NCI-H1436 (cell line): ENCODE measurements around the gene TBX5.
"Not testable (repeated sequence)": the region's sequence is repeated elsewhere in the genome, so short reads cannot be mapped to it uniquely, and the experiment has no call there.

Source experiments
- DNase-seq: peaks from one replicate; lab custom pipeline; 2025; lab: John Stamatoyannopoulos, UW

Gene TBX5

DNA sequence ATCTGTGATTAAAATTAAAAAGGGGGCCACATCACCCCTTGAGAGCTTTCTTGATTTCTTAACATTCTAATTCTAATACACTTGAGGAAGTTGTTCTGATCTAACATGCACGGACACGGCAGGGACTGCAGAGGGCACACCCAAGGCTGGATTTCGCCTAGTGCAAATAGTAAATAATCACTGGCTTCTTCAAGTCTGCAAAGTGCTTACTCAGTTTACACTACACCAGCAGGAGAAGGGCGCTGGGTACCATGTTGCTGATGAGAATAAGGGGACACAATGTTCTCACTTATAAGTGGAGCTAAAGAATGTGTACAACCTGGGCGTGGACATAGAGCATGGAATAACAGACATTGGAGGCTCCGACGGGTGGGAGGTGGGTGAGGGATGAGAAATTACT, 34.2 kb downstream of the TBX5 start:
- DNase-seq, result no peak

DNA sequence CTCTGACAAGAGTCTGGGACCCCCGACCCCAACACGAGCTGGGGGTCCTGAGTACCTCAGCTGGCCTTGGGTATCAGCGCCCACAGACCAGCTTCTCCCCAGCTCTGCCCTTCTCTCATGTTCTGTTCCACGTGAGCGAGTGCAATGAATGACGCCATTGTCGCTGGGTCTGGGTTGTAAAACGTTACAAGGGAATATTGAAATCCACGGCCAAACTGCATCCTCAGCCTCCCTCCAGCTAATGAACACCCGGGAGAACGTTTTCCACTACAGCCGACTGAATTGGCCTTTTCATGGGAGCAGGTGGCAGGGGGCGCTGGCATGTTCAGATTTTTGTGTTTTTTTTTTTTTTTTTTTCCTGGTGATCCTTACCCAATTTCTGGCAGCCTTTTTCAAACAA, 34.7 kb downstream of the TBX5 start:
- DNase-seq, result no peak

DNA sequence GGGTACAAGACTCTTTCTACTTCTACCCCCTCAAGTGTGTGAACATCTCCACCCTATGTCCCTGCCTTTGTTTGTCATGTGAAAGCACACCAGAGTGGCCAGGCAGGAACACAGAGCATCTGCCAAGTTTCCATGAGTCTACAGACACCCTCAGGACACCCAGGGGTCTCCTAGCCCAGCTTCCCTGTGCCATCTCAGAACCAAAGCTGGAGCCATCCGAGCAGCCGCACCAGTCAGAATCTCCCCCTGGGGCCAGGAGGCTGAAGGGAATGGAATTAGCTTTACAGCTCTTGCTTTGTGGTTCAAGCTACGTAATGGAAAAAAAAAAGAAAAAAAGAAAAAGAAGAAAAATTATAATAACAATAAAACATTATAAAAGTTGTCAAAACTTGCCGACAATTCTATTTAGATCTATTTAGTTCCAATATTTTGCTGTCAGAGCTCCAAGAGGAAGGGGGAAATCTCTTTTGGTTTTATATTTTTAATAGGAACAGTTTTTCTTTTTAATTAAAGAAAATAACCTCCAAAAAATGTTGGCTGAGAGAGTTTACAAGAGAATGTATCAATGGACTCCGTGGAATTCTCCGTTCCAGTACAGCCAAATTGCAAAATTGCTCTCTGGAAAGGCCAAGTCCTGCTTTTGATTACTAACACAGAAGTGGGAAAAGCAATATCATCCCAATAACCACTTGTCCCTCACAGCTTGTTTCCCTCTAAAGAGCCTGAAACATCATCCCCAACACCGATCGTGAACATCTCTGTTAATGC, 37.1 kb downstream of the TBX5 start:
- no peak for DNase-seq

DNA sequence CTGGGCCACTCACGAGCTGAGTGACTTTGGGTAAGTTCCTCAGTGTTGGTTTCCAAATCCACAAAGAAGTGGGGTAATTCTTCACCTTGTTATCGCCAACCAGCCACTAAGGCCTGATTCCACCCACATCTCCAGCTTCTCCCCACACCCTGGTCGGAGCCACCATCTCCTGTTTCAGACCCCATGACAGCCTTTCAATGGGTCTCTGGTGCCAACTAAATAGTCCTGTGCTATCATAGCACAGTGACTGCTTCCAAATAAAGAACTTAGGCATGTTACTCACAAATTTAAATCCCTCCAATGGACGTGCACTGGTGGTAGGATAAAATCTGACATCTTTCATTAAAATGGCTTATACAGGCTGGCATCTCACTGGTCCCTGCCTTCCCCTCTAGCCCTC, 44.0 kb downstream of the TBX5 start:
- no peak for DNase-seq

DNA sequence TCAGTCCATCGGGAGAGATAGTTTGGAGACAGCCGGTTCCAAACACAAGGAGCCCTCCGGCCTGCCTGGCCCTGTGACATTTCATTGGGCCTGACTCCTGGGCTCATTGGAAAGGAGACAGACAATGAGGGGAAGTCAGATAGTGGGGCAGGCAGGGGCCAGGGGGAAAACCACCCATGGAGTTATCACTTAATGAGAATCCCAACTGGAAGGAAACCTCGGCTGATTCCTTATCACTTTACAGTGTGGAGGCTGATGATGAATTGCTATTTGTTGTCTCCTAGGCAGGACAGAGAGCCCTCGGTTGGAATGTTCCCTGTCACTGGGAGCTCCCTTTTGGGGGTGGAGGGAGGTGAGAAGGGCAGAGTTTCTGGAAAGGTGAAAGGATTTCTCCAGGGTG, 44.4 kb downstream of the TBX5 start:
- DNase-seq, result no peak

DNA sequence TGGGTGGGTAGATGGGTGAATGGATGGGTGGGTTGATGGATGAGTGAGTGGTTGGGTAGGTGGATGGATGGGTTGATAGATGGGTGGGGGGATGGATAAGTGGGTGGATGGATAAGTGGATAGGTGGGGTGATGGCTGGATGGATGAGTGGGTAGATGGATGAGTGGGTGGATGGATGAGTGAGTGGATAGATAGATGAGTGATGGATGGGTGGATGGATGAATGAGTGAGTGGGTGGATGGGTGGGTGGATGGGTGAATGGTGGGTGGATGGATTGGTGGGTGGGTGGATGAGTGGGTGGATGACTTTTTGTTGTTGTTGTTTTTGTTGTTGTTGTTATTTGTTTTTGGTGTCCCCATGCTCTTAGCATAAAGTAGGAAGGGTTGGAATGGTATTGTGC, 45.5 kb downstream of the TBX5 start:
- DNase-seq, result no peak

DNA sequence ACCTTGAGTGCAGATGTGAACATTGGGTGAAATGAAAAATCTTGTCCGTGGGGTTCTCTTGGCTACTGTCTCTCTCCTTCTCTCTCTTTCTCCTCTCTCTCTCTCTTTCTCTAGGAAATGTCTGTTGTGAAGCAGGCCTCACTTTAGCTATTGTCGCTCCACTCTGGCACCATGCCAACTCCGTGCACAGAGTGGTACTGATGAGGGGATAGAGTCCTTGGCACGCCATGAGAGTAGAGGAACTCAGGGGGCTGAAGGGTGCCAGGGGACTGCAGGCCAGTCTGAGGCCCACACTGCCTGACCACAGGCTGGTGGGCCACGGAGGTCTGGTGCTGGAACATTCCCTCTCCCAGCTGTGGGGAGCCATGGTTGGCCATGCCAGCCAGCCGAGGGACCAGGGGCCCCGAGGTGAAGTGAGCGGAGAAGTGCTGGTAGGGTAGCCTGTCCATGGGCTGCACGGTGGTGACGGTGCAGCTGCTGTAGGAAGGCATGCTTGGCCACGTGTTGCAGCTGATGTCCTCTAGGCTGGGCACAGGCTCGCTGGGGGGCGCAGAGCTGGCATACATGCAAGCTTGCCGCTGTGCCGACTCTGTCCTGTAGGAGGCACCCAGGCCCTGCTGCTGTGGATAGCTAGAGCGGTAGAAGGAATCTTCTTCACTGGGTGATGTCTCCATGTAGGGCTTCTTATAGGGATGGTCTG, 50.4 kb downstream of the TBX5 start:
- DNase-seq, result no peak

DNA sequence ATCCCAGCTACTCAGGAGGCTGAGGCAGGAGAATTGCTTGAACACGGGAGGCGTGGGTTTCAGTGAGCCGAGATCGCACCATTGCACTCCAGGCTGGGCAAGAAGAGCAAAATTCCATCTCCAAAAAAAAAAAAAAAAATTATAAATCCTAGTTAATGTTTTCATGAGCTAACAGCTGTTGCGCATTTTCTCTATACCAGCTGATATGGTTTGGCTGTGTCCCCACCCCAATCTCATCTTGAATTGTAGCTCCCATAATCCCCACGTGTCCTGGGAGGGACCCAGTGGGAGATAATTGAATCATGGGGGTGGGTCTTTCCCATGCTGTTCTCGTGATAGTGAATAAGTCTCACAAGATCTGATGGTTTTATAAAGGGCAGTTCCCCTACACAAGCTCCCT, 56.7 kb downstream of the TBX5 start:
- DNase-seq, result not testable (repeated sequence)

DNA sequence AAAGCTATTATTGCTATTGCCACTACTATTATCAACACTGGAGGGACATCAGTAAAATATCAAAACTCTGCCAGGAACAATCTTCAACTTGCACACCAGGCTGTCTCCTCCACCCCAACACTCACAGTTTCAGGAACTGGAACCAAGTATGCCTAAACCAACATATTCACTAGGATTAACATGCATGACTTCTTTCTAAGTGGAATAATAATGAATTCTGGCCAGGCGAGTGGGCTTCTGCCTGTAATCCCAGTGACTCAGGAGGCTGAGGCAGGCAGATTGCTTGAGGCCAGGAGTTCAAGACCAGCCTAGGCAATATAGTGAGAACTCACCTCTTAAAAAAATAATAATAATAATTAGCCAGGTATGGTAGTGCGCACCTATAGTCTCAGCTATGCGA, 58.1 kb downstream of the TBX5 start:
- no peak for DNase-seq

DNA sequence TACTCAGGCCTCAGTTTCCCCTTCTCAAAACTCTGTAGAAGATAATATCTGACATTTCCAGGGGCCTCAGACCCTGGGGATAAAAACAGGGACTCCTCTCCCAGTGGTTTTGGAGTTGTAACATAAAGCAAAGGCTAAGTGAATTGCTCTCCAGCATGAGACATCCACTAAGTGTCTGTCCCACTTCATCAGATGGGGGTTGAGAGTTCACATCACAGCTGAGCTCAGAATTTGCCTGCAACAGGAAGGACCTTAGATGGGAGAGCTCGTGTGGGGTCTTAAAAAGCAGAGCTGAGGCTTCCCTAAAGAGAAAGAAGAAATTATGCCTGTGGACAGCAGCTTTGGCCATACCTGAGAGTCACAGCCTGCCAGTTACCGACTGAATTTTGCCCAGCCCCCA, 61.1 kb downstream of the TBX5 start:
- DNase-seq, result no peak

DNA sequence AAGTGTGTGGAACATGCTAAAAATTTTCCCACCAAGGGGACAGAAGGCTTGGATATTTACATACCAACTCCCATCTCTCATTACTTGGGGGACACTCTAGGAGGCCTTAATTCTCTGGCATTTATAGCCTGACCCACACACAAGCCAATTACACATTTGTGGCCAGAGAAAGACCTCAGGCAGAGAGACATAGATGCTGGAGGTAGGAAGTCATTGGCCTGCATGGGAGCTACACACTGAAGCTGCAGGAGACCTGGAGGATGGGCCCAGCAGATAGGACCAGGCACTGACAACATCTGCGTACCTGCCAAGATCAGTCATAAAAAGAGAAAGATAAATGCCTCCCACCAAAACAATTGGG, 61.7 kb downstream of the TBX5 start:
- no peak for DNase-seq

DNA sequence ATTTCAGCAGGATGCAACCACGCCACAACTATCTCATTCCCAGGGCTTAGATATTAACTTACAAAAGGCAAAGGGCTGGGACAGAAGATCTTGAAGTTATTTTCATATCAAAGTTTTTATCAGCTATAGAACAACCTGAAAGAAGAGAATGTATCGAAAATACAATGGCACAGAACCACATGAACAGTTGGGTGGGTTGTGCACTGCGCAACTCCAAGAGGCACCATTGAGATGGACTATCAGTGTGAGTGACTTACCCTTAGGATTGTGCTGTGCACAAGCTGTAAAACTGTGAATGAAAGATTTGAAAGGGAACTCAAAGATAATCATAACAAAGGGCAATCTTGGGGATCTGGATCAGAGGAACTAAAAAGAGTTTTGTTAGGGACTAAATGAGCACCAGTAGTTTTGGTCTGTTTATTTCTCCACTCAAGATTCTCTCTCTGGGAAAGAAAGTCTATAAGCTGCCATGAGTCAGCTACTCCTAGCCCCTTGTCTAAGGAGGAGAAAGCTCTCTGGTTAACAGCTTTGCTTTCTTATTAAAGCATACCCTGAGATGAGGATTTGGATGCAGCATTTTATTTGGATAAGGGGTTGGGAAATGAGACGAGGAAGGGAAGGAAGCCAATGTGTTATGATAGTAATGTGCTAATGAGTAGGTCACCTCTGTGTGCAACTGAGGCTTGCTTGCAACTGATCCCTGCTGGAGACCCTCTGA, 62.2 kb downstream of the TBX5 start:
- no peak for DNase-seq

DNA sequence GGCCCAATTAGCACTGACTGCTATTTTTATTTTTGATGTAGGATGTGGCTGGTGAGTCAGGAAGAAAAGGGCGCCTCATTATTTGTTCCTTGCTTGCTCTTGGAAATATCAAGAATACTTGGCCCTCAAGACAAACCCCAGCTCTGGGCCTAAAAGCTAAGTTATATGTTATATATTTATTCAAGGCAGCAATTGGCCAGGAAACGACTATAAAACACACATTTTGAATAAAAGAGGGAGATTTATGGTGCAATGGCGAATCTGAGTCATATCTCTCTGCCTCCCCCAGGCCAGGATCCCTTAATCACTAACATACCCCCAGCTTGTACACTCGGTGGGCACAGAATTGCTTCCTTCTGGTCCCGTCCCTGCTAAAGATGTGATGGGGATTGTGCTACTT, 63.3 kb downstream of the TBX5 start:
- no peak for DNase-seq

DNA sequence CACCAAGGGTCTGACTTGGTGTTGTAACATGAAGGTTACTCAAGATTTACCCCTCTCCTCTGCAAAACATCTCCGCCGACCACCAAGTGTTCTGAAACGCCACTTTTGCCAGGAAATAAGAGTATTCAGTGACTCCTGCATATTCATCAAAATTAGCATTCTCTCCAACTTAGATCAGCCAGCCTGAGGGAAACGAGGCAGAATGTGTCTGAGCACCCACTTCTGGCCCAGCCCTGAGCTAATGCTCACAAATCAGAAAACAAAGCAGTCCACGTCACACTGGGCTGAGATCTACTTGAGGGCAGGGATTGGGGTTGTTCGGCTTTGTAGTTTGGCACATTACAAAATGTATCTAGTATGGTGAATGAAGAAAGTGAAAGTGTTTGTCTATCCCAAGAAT, 64.3 kb downstream of the TBX5 start:
- no peak for DNase-seq

DNA sequence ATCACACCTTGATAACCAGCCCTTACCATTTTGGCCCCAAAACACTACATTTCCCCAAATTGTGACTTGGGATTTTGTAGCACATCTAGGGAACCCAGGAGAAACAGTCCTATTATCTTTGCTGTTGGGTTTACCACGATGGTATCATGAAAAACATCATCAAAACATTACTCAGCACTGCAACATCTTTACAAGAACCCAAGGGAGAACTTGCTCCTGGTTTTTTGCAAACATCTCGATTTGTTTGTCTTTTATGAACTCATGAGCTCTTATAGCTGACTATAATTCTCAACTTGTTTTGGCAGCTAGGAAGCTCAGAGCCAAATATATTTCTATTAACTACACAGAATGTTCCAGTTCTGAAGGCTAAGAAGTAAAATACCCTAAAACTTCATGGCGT, 65.7 kb downstream of the TBX5 start:
- DNase-seq, result no peak

DNA sequence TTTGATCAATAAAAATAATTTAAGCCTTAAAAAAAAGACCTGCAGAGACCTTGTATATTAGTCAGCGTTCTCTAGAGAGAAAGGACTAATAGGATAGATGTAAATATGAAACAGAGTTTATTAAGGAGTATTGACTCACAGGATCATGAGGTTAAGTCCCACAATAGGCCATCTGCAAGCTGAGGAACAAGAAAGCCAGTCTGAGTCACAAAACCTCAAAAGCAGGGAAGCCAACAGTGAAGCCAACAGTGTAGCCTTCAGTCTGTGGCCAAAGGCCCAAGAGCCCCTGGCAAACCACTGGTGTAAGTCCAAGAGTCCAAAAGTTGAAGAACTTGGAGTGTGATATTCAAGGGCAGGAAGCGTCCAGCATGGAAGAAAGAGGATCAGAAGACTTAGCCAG, 66.3 kb downstream of the TBX5 start:
- DNase-seq, result no peak

DNA sequence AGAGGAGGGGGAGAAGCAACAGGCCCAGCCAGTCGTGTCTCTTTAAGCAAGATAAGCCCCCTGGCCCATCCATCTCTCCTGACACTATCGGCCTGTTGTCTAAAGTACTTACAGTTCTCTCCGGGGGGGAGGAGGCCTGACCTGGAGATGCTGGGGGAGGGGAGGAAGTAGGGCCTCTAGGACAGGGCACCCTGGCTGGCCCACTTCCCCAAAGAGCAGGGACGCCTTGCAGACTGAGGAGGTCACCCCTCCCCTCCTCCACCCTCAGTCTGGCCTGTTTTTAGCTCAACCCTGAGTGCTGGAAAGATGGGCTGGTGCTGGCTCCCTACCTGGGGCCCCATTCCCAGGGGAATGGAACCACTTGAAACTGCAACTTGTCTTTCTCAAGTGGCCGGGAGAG, 70.3 kb downstream of the TBX5 start:
- DNase-seq, result no peak

DNA sequence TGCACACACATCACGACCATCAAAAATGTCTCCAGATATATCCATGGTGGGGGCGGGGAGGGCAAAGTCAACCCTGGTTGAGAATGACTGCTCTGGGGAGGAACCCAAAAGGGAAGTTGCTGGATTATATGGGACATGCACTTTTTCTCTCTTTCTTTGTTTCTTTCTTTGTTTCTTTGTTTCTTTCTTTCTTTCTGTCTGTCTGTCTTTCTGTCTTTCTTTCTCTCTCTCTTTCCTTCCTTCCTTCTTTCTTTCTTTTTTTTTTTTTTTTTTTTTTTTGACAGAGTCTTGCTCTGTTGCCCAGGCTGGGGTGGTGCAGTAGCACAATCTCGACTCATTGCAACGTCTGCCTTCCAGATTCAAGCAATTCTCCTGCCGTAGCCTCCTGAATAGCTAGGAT, 71.5 kb downstream of the TBX5 start:
- no peak for DNase-seq

DNA sequence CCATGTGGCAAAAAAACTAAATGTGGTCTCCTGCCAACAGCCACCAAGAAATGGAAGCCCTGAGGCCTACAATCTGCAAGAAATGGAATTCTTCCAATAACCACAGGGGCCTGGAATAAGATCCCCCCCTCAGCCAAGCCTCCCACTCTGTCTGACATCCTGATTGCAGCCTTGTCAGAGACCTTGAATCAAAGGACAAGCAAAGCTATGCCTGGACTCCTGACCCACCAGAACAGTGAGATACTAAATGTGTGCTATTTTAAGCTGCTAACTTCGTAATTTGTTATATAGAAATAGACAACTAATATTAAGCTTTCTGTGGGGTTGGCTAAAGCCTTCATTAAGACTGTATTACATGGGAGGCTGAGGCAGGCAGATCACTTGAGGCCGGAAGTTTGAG, 77.7 kb downstream of the TBX5 start:
- DNase-seq, result no peak

DNA sequence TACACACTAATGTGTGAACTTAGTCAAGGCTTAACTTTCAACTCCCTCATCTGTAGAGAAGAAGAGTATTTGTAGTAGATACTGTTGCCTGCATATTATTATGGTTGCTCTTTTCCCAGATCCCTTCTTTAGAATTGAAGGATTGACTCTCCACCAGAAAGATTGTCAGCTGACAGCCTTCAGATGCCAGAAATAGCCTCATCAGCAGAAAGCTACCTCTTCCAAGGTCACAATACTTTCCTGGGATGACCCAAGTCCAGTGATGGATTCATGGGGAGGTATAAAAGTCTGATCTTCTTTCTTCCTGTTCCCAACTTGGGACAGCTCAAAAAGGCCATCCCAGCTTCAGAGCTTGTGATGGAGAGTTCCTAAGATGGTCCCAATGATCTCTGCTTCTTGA, 78.2 kb downstream of the TBX5 start:
- DNase-seq, result no peak

DNA sequence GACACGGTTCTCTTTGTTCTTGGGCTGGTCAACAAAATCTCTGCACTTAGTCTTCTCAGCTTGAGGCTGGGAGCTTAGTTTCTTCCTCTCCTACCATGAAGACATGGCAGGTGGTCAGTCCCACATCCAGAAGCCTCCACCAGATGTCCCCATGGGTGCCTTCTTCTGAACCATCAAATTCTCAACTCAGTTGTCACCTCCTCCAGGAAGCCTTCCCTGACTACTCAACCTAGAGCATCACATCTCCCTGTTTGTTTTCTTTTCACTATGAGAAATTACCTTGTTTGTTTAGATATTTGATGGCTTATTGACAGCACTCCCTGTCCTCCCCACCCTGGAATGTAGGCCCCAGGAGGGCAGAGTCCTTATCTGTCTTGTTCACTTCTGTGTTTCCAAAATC, 84.4 kb downstream of the TBX5 start:
- DNase-seq, result no peak

DNA sequence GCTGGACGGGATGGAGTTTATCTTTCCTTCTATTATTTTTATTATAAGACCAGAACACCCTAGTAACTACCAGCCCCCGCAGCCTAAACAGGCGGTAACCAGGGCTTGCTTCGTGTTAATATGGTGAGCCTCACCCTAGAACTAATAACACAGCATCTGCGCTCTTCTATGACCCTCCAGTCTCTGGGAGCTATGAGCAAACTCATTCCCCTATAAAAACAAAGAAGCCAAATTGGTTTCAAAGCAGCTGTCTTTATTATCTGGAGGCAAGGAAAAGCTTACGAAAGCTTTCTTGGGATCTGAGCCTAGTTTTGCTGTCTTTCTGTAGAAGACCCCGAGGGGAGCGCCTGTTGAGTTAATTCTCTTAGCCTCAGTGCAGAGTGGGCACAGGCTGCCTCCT, 85.0 kb downstream of the TBX5 start:
- no peak for DNase-seq

DNA sequence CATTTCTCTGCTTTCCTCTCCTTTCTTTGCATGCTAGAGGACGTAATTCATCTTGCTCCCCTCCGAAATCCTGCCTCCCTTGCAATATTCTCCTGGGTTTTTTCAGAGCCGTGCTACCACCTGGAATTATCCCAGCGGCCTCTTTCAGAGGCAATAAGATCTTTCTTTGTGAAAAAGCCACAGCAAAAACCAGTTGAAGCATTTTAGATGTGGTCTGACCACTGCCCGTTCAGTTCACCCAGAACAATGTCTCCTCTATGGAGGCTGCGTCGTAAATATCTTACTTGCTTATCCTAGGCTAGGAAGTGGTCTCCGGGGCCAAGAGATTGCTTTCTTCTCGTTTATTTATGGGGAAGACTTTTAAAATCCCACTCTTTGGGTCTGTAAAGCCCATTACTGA, 85.8 kb downstream of the TBX5 start:
- DNase-seq, result no peak
